SK-N-SH (cell line): ENCODE results near the gene MOV10L1. TPM values are rescaled to one million over a fixed set of nuclear protein-coding genes. Genes with fewer than 3 reads are reported as not detected.

ENCODE experiments used
- CTCF ChIA-PET: fragments of 300-600, 350-600 bp; formaldehyde crosslinking; extraction: SDS; loops from one replicate; lab custom pipeline; 2021; lab: Yijun Ruan, JAX
- POLR2A ChIA-PET: fragments of 350-600 bp; sonication (Branson Sonifier 250); formaldehyde crosslinking; extraction: SDS; loops from one replicate; lab custom pipeline; 2020; ENCODE audit warnings: antibody characterized with exemption, inconsistent platforms; lab: Yijun Ruan, JAX
- DNase-seq: peaks from one replicate; pipeline ENCODE4 v3.0.0; 2012
- H2AFZ ChIP-seq: fragments of 200-600 bp; sonication (generic); 2 replicates; pipeline ENCODE4 v1.8.1; 2016; ENCODE audit warnings: antibody characterized with exemption, mild to moderate bottlenecking, low read depth
- H3F3A ChIP-seq: fragments of 200-600 bp; sonication (generic); replicated peaks from 2 replicates; pipeline ENCODE3; 2016; ENCODE audit warnings: antibody characterized with exemption, mild to moderate bottlenecking; ENCODE audit not compliant: insufficient read depth
- H3K27ac ChIP-seq, 2 experiments: fragments of 200-500 bp in 1 of 2; fragments of 200-600 bp in 1 of 2; sonication (Bioruptor generic) in 1 of 2; sonication (generic), shearing (Covaris generic) in 1 of 2; 2 replicates each; pipeline versions ENCODE4 v1.5.1 to v1.6.1; 2014 to 2016; ENCODE audit warnings: low read depth in 2 of 2, inconsistent platforms in 1 of 2, low read length in 1 of 2, mild to moderate bottlenecking in 1 of 2, mixed read lengths in 1 of 2
- H3K27me3 ChIP-seq: fragments of 200-600 bp; sonication (generic), shearing (Covaris generic); 2 replicates; pipeline ENCODE4 v1.6.1; 2016; ENCODE audit warnings: mixed run types; ENCODE audit not compliant: insufficient read depth
- H3K36me3 ChIP-seq, 2 experiments: fragments of 200-500 bp in 1 of 2; fragments of 200-600 bp in 1 of 2; sonication (Bioruptor generic) in 1 of 2; sonication (generic) in 1 of 2; replicated peaks in 1 of 2; 2 replicates each; pipeline versions ENCODE3 to v1.5.1; 2014 to 2016; ENCODE audit warnings: low read length in 1 of 2, mild to moderate bottlenecking in 1 of 2; ENCODE audit not compliant: insufficient read depth in 2 of 2, control insufficient read depth in 1 of 2
- H3K4me1 ChIP-seq, 2 experiments: fragments of 200-500 bp in 1 of 2; fragments of 200-600 bp in 1 of 2; sonication (Bioruptor generic) in 1 of 2; sonication (generic), shearing (Covaris generic) in 1 of 2; 2 replicates each; pipeline versions ENCODE4 v1.5.1 to v1.6.1; 2014 to 2016; ENCODE audit warnings: low read depth in 1 of 2, low read length in 1 of 2, mixed run types in 1 of 2; ENCODE audit not compliant: insufficient read depth in 2 of 2, control insufficient read depth in 1 of 2
- H3K4me2 ChIP-seq: fragments of 200-600 bp; sonication (generic), shearing (Covaris generic); 2 replicates; pipeline ENCODE4 v1.6.1; 2017; ENCODE audit warnings: mixed run types
- H3K4me3 ChIP-seq, 2 experiments: fragments of 200-500 bp in 1 of 2; fragments of 200-600 bp in 1 of 2; sonication (Bioruptor generic) in 1 of 2; sonication (generic), shearing (Covaris generic) in 1 of 2; 2 replicates each; pipeline versions ENCODE4 v1.5.1 to v1.8.1; 2014 to 2016; ENCODE audit warnings: low read depth in 2 of 2, inconsistent platforms in 1 of 2, low read length in 1 of 2, mild to moderate bottlenecking in 1 of 2, mixed read lengths in 1 of 2, moderate library complexity in 1 of 2
- H3K79me2 ChIP-seq: fragments of 200-600 bp; sonication (generic); 2 replicates; pipeline ENCODE4 v1.8.1; 2017; ENCODE audit warnings: mild to moderate bottlenecking; ENCODE audit not compliant: insufficient read depth
- H3K9ac ChIP-seq: fragments of 200-600 bp; sonication (generic); 2 replicates; pipeline ENCODE4 v1.6.1; 2017; ENCODE audit warnings: mixed run types
- H3K9me2 ChIP-seq: fragments of 200-600 bp; sonication (generic); 2 replicates; pipeline ENCODE4 v1.6.1; 2017; ENCODE audit warnings: mixed run types
- H3K9me3 ChIP-seq: fragments of 200-600 bp; sonication (generic); 2 replicates; pipeline ENCODE4 v1.6.1; 2017; ENCODE audit warnings: mixed run types, mild to moderate bottlenecking, moderate library complexity
- H4K20me1 ChIP-seq: fragments of 200-600 bp; sonication (generic); 2 replicates; pipeline ENCODE4 v1.6.1; 2017; ENCODE audit warnings: mild to moderate bottlenecking, mixed run types; ENCODE audit not compliant: insufficient read depth
- EZH2phosphoT487 ChIP-seq: fragments of 200-600 bp; sonication (generic); IDR thresholded peaks from 2 replicates; pipeline ENCODE4 v1.6.1; 2017; ENCODE audit warnings: low read depth, mixed run types, mild to moderate bottlenecking, antibody characterized with exemption, moderate library complexity, borderline replicate concordance
- FOSL2 ChIP-seq: IDR thresholded peaks from 2 replicates; pipeline ENCODE4 v1.4.0; 2012; ENCODE audit warnings: low read depth, mild to moderate bottlenecking, moderate library complexity, borderline replicate concordance
- GABPA ChIP-seq: IDR thresholded peaks from 2 replicates; pipeline ENCODE4 v1.4.0; 2012; ENCODE audit warnings: low read depth, mild to moderate bottlenecking
- GATA2 ChIP-seq: sonication (generic); formaldehyde crosslinking; IDR thresholded peaks from 2 replicates; pipeline ENCODE4 v1.5.0; 2020; ENCODE audit warnings: mild to moderate bottlenecking, missing genetic modification reagents
- POLR2AphosphoS5 ChIP-seq: IDR thresholded peaks from 2 replicates; pipeline ENCODE4 v1.6.1; 2012; ENCODE audit warnings: low read depth, low read length
- RAD21 ChIP-seq: IDR thresholded peaks from 2 replicates; pipeline ENCODE4 v1.6.1; 2012; ENCODE audit warnings: mild to moderate bottlenecking, low read length
- RFX5 ChIP-seq: IDR thresholded peaks from 2 replicates; pipeline ENCODE4 v1.6.1; 2012; ENCODE audit warnings: mild to moderate bottlenecking, improper control_type of control experiment, low read length
- SMC3 ChIP-seq: IDR thresholded peaks from 2 replicates; pipeline ENCODE4 v1.6.1; 2012; ENCODE audit warnings: low read depth, low read length, improper control_type of control experiment
- TCF12 ChIP-seq: IDR thresholded peaks from 2 replicates; pipeline ENCODE4 v1.4.0; 2012
- TEAD4 ChIP-seq: IDR thresholded peaks from 2 replicates; pipeline ENCODE4 v1.4.0; 2012; ENCODE audit warnings: mild to moderate bottlenecking, borderline replicate concordance; ENCODE audit not compliant: insufficient read depth
- YY1 ChIP-seq: IDR thresholded peaks from 2 replicates; pipeline ENCODE4 v1.4.0; 2012; ENCODE audit warnings: low read depth, mild to moderate bottlenecking
- WGBS: methylation state at CpG from one replicate; pipeline ENCODE4 v1.1.6; 2017; ENCODE audit warnings: low lambda C conversion rate; 5-methylcytosine and 5-hydroxymethylcytosine counted together
- polyA plus RNA-seq, 3 experiments: library from polyadenylated mRNA; depleted of rRNA; stranded (reverse); fragments of >200 nt; gene quantifications; 2 replicates each; pipeline ENCODE4 v1.2.3, GENCODE V29; 2012
- TF ChIP-seq, protein P1 (sequence below): fragments of 200-600 bp; sonication (generic); IDR thresholded peaks from 2 replicates; pipeline ENCODE4 v1.6.1; 2017; ENCODE audit warnings: antibody characterized with exemption, mild to moderate bottlenecking, moderate library complexity
- TF ChIP-seq, protein P2 (sequence below): IDR thresholded peaks from 2 replicates; pipeline ENCODE4; 2012
- TF ChIP-seq, protein P3 (sequence below): fragments of 150-350 bp; IDR thresholded peaks from 2 replicates; pipeline ENCODE4 v1.6.1; 2016; ENCODE audit warnings: mild to moderate bottlenecking, low read depth, low read length
- TF ChIP-seq, protein P4 (sequence below): IDR thresholded peaks from 2 replicates; pipeline ENCODE4 v1.4.0; 2012; ENCODE audit warnings: low read depth
- TF ChIP-seq, protein P5 (sequence below): IDR thresholded peaks from 2 replicates; pipeline ENCODE4 v1.4.0; 2012; ENCODE audit warnings: low read depth, borderline replicate concordance

The MOV10L1 gene
- polyA plus RNA-seq, 1 of the 3 experiments (the other 2 are of a cell fraction) = 2.1 TPM

DNA sequence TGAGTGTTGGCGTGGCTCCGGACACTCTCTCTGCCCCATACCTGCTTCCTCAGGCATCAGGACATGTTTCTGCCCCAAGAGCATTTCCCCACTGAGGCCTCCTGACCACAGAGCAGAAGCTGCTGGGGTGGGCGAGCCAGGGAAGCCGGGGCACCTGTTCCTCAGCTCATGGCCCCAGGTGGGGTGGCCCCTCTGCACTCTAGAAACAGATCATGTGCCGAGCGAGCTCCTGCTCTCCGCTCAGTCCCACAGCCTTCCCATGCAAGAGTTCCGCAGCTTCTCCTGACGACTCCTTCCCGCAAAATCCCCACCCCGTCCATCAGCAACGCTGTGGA is 58.3 kb downstream of the MOV10L1 start (continued):
- TF ChIP-seq, protein P1, sequence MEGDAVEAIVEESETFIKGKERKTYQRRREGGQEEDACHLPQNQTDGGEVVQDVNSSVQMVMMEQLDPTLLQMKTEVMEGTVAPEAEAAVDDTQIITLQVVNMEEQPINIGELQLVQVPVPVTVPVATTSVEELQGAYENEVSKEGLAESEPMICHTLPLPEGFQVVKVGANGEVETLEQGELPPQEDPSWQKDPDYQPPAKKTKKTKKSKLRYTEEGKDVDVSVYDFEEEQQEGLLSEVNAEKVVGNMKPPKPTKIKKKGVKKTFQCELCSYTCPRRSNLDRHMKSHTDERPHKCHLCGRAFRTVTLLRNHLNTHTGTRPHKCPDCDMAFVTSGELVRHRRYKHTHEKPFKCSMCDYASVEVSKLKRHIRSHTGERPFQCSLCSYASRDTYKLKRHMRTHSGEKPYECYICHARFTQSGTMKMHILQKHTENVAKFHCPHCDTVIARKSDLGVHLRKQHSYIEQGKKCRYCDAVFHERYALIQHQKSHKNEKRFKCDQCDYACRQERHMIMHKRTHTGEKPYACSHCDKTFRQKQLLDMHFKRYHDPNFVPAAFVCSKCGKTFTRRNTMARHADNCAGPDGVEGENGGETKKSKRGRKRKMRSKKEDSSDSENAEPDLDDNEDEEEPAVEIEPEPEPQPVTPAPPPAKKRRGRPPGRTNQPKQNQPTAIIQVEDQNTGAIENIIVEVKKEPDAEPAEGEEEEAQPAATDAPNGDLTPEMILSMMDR = no peak
- TF ChIP-seq, protein P2, sequence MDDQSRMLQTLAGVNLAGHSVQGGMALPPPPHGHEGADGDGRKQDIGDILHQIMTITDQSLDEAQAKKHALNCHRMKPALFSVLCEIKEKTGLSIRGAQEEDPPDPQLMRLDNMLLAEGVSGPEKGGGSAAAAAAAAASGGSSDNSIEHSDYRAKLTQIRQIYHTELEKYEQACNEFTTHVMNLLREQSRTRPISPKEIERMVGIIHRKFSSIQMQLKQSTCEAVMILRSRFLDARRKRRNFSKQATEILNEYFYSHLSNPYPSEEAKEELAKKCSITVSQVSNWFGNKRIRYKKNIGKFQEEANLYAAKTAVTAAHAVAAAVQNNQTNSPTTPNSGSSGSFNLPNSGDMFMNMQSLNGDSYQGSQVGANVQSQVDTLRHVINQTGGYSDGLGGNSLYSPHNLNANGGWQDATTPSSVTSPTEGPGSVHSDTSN = no peak
- no peak for TF ChIP-seq RFX5
- TF ChIP-seq EZH2phosphoT487 = no peak
- no peak for TF ChIP-seq YY1
- no peak for TF ChIP-seq FOSL2
- no peak for TF ChIP-seq POLR2AphosphoS5
- TF ChIP-seq, protein P3, sequence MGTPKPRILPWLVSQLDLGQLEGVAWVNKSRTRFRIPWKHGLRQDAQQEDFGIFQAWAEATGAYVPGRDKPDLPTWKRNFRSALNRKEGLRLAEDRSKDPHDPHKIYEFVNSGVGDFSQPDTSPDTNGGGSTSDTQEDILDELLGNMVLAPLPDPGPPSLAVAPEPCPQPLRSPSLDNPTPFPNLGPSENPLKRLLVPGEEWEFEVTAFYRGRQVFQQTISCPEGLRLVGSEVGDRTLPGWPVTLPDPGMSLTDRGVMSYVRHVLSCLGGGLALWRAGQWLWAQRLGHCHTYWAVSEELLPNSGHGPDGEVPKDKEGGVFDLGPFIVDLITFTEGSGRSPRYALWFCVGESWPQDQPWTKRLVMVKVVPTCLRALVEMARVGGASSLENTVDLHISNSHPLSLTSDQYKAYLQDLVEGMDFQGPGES = no peak
- TF ChIP-seq, all 33 proteins: peak for 0

DNA sequence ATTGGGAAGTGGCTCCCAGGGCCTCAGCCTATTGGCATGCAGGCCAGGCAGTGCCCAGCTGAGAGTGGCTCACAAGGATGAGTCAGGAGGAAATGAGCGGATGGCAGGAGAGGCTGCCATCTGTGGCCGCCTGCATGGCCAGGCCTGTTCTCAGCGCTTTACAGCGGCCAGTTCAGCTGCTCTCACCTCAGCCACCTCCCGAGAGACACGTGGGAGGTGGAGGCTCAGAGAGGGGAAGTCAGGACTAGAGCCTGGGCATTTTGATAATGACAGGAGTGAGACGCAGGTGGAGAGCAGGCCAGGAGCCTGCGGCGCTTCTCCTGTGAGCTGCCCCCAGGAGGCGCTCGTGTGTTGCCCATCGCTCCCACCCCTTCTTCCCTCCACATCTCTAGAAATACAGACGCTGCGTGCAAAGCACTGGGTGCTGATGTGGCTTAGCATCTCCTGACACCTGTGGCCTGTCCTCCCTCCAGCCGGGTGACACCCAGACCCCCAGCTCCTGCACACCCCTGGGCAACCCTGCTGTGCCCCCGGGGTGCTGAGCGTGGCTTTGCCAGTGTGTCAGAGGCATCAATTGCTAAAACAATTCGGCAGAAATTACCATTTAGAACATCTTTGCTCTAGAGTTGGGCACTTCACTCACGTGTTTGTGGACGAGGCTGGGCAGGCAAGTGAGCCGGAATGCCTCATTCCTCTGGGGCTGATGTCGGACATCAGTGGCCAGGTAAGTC is 59.4 kb downstream of the MOV10L1 start:
- no peak overlapping the region for H3K4me2 ChIP-seq
- no peaks in the 10 kb centered on the region for H4K20me1 ChIP-seq
- H3K4me1 ChIP-seq = peaks cover 0 to 14% of the 10 kb centered on the region in 2 experiments; a peak in 1 of 4 replicates
- H3K36me3 ChIP-seq = no peaks in the 10 kb centered on the region
- H3K27ac ChIP-seq = no peak overlapping the region
- TF ChIP-seq, protein P4, sequence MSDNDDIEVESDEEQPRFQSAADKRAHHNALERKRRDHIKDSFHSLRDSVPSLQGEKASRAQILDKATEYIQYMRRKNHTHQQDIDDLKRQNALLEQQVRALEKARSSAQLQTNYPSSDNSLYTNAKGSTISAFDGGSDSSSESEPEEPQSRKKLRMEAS = peak; percentile 70; the same call in 1 of the 2 replicates
- TF ChIP-seq SMC3 (peak; percentile 56), TEAD4 (no peak), GATA2 (no peak), RAD21 (peak; percentile 76), TCF12 (peak; percentile 59; the same call in 1 of the 2 replicates), GABPA (no peak), FOSL2 (peak; percentile 65)
- TF ChIP-seq, protein P2 = 0 out of 2 replicates have a peak, but pooled peaks have one; percentile 5
- TF ChIP-seq, protein P1 = peak; percentile 55
- TF ChIP-seq, protein P5, sequence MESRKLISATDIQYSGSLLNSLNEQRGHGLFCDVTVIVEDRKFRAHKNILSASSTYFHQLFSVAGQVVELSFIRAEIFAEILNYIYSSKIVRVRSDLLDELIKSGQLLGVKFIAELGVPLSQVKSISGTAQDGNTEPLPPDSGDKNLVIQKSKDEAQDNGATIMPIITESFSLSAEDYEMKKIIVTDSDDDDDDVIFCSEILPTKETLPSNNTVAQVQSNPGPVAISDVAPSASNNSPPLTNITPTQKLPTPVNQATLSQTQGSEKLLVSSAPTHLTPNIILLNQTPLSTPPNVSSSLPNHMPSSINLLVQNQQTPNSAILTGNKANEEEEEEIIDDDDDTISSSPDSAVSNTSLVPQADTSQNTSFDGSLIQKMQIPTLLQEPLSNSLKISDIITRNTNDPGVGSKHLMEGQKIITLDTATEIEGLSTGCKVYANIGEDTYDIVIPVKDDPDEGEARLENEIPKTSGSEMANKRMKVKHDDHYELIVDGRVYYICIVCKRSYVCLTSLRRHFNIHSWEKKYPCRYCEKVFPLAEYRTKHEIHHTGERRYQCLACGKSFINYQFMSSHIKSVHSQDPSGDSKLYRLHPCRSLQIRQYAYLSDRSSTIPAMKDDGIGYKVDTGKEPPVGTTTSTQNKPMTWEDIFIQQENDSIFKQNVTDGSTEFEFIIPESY = peak; percentile 64; the same call in 1 of the 2 replicates
- 66% methylated on average over 17 of the region's 22 CpGs for WGBS
- H3K9me3 ChIP-seq = no peaks in the 10 kb centered on the region
- peak; percentile 84 for DNase-seq
- H3F3A ChIP-seq = no peaks in the 10 kb centered on the region
- H2AFZ ChIP-seq = no peak overlapping the region
- H3K79me2 ChIP-seq = no peaks in the 10 kb centered on the region
- no peak overlapping the region; a peak in 1 of 4 replicates for H3K4me3 ChIP-seq
- H3K27me3 ChIP-seq = no peaks in the 10 kb centered on the region
- no peak overlapping the region for H3K9ac ChIP-seq
- POLR2A ChIA-PET = no interaction called here
- no peaks in the 10 kb centered on the region for H3K9me2 ChIP-seq
- CTCF ChIA-PET = interaction anchor here (0.6 to 7.6 kb wide), 29 partner anchors 9 to 291 kb away, joined by 3 to 52 read pairs (median 4); partner anchors contain the start of genes PANX2 and TRABD
